Body of pancreas (tissue), 4 donors: ENCODE measurements around the gene ENTHD1.

Experiments used
- POLR2A ChIP-seq, 3 donors: fragments of 450-650 bp; IDR thresholded peaks; one replicate each; pipeline ENCODE4 v1.6.1; 2016; ENCODE audit warnings: antibody characterized with exemption in 3 of 3, mild to moderate bottlenecking in 2 of 3
- TF ChIP-seq, protein P1 (sequence below), 7 experiments: fragments of 450-650 bp in 4 of 7; fragments of 200-600 bp in 3 of 7; sonication (generic) in 3 of 7; IDR thresholded peaks; one replicate each; pipeline ENCODE4 v1.5.1; 2016 to 2019; ENCODE audit warnings: antibody characterized with exemption in 7 of 7

DNA sequence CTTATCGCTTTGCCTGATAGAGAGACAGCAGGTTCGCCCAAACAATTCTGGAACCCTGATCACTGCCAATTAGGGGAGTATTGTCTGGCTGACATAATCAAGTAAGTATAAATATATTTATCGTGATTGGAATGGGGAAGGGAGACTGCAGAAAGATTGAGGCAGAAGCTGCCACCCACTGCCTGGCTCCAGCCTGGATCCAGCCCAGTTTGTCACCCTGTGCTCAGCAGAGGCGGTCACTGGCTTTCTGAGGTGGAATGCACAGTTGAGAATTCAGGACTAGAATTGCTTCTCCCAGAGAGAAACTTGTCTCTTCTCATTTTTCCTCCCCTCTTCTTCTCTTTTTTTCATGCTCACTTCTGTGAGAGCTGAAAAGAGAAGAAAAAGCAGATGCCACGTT is 33.2 kb upstream of the ENTHD1 start:
- TF ChIP-seq, protein P1, sequence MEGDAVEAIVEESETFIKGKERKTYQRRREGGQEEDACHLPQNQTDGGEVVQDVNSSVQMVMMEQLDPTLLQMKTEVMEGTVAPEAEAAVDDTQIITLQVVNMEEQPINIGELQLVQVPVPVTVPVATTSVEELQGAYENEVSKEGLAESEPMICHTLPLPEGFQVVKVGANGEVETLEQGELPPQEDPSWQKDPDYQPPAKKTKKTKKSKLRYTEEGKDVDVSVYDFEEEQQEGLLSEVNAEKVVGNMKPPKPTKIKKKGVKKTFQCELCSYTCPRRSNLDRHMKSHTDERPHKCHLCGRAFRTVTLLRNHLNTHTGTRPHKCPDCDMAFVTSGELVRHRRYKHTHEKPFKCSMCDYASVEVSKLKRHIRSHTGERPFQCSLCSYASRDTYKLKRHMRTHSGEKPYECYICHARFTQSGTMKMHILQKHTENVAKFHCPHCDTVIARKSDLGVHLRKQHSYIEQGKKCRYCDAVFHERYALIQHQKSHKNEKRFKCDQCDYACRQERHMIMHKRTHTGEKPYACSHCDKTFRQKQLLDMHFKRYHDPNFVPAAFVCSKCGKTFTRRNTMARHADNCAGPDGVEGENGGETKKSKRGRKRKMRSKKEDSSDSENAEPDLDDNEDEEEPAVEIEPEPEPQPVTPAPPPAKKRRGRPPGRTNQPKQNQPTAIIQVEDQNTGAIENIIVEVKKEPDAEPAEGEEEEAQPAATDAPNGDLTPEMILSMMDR (IDR thresholded peaks at IDR 0.05): no peak
- no peak for TF ChIP-seq POLR2A (IDR thresholded peaks at IDR 0.05)
